K562 (cell line): ENCODE data around the gene PLAAT5. TPM values are rescaled to one million over a fixed set of nuclear protein-coding genes. Genes with fewer than 3 reads are reported as not detected.
A peak's percentile ranks its signal among the peaks of the same experiment; 100 is the strongest.

Source experiments
- DMBX1 ChIP-seq: fragments of 250-450 bp; sonication (Bioruptor Pico); IDR thresholded peaks from 2 replicates; pipeline ENCODE4 v1.8.0; 2022; ENCODE audit warnings: inconsistent platforms, mild to moderate bottlenecking, moderate library complexity, borderline replicate concordance
- GABPB1 ChIP-seq: sonication (generic); formaldehyde crosslinking; IDR thresholded peaks from 2 replicates; pipeline ENCODE4 v1.8.0; 2022; ENCODE audit warnings: mild to moderate bottlenecking, missing genetic modification reagents
- HNRNPL ChIP-seq: fragments of 200-400 bp; formaldehyde crosslinking; IDR thresholded peaks from 2 replicates; pipeline ENCODE4 v1.6.1; 2017; ENCODE audit warnings: low read depth, mild to moderate bottlenecking, low read length
- KLF6 ChIP-seq: fragments of 250-450 bp; sonication (Bioruptor Pico); IDR thresholded peaks from 2 replicates; pipeline ENCODE4 v1.4.0; 2020; ENCODE audit warnings: mild to moderate bottlenecking, moderate library complexity, borderline replicate concordance
- MBD2 ChIP-seq: sonication (generic); IDR thresholded peaks from 2 replicates; pipeline ENCODE4 v1.6.1; 2016; ENCODE audit warnings: low read depth, borderline replicate concordance
- PHF20 ChIP-seq: fragments of 450-650 bp; IDR thresholded peaks from 2 replicates; pipeline ENCODE4 v1.6.1; 2018; ENCODE audit not compliant: partially characterized antibody
- POLR2AphosphoS2 ChIP-seq: IDR thresholded peaks from 2 replicates; pipeline ENCODE4 v1.6.1; 2012; ENCODE audit warnings: low read length, improper control_type of control experiment
- PTRF ChIP-seq: fragments of 450-650 bp; IDR thresholded peaks from 2 replicates; pipeline ENCODE4 v1.6.1; 2016; ENCODE audit warnings: mild to moderate bottlenecking, missing genetic modification characterization, missing compliant biosample characterization
- SRSF7 ChIP-seq: fragments of 200-400 bp; formaldehyde crosslinking; optimal IDR thresholded peaks from 2 replicates; pipeline ENCODE3; 2017; ENCODE audit warnings: mild to moderate bottlenecking, low read depth, low read length
- STAG1 ChIP-seq: sonication (generic); formaldehyde crosslinking; IDR thresholded peaks from 2 replicates; pipeline ENCODE4 v1.5.0; 2020; ENCODE audit warnings: missing genetic modification reagents, borderline replicate concordance
- TCF3 ChIP-seq: sonication (generic); formaldehyde crosslinking; IDR thresholded peaks from 2 replicates; pipeline ENCODE4 v1.4.0; 2020; ENCODE audit warnings: mild to moderate bottlenecking, missing genetic modification reagents
- ZNF12 ChIP-seq: sonication (generic); formaldehyde crosslinking; IDR thresholded peaks from 2 replicates; pipeline ENCODE4 v1.4.0; 2020; ENCODE audit warnings: mild to moderate bottlenecking, missing genetic modification reagents
- ZNF778 ChIP-seq: fragments of 450-650 bp; formaldehyde crosslinking; IDR thresholded peaks from 2 replicates; pipeline ENCODE4 v1.4.0; 2020; ENCODE audit warnings: mild to moderate bottlenecking, moderate library complexity
- polyA plus RNA-seq, 8 experiments: library from polyadenylated mRNA; depleted of rRNA in 4 of 8; stranded (reverse) in 5 of 8; unstranded in 3 of 8; fragments of >200 nt; fragmentation: Nextera tagmentation in 2 of 8; fragmentation: Illumina TruSeq in 1 of 8; extraction: Ambion mirVana in 2 of 8; extraction: Trizol in 1 of 8; gene quantifications; 2 replicates each; pipeline versions ENCODE4 v1.2.1 to v1.2.3, GENCODE V29; 2011 to 2014; ENCODE audit warnings: inconsistent platforms in 1 of 8, missing spikeins in 1 of 8
- total RNA-seq, 7 experiments: library from RNA; depleted of rRNA in 6 of 7; stranded (reverse); fragments of >200 nt in 6 of 7; fragmentation: Illumina TruSeq in 2 of 7; extraction: Trizol in 2 of 7; gene quantifications; 2 replicates each; pipeline versions ENCODE4 v1.2.1 to v1.2.3, GENCODE V29; 2011 to 2021; ENCODE audit warnings: low replicate concordance in 1 of 7
- TF ChIP-seq, protein P1 (sequence below): fragments of 150-350 bp; conservative IDR thresholded peaks from 2 replicates; pipeline ENCODE4 v1.6.1; 2014; ENCODE audit warnings: low read length
- TF ChIP-seq, protein P2 (sequence below): sonication (generic); formaldehyde crosslinking; IDR thresholded peaks from 2 replicates; pipeline ENCODE4 v1.8.0; 2023; ENCODE audit warnings: mild to moderate bottlenecking, missing genetic modification reagents
- TF ChIP-seq, protein P3 (sequence below): IDR thresholded peaks from 2 replicates; pipeline ENCODE4 v1.6.1; 2014; ENCODE audit warnings: antibody characterized with exemption
- TF ChIP-seq, protein P4 (sequence below): fragments of 250-450 bp; sonication (Bioruptor Pico); IDR thresholded peaks from 2 replicates; pipeline ENCODE4 v1.8.0; 2021; ENCODE audit warnings: borderline replicate concordance, mild to moderate bottlenecking, moderate library complexity; ENCODE audit not compliant: poor library complexity, severe bottlenecking
- TF ChIP-seq, protein P5 (sequence below): fragments of 250-450 bp; sonication (Bioruptor Pico); IDR thresholded peaks from 2 replicates; pipeline ENCODE4 v1.4.0; 2020; ENCODE audit warnings: borderline replicate concordance

PLAAT5 gene
- total and polyA plus RNA-seq, 9 of the 15 experiments (the other 6 are each of a cell fraction or from before 2014, with no cell fraction given): not detected

DNA sequence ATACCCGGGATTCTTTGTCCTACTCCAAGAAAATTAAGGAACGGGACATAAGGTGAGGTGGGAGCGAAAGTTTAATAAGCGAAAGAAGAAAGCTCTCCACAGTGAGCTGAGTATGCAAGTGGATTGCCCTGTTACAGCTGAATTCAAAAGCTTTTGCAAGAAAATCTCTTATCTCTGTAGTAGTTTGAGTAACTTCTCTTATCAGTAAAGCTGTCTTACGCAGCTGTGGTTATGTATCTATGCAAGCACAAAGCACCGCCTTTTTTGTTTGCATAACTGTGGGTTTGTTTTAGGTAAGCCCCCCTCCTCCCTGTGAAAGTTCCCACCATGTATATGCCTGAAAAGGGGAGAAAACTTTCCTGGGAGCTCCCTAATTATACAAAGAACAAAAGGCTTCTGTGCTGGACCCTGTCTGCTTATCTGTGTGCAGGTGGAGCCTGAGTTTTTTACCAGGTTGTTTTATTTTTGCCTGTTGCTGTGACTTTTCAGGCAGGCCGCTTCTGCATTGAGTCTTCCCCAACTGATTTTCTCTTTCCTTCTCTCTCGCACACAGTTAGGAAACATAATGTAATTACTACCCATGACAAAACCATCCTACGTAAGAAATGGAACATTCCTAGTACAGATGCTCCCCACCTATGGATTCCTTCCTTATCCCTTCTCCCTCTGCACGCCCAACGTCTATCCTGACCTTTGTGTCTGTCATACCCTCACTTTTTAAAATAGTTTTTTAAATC is 837 bp upstream of the PLAAT5 start (continued):
- 0 out of 2 replicates have a peak, but pooled peaks have one; percentile 22 for TF ChIP-seq MBD2
- no peak for TF ChIP-seq GABPB1 (CRISPR knock-in tag)
- TF ChIP-seq, protein P1, sequence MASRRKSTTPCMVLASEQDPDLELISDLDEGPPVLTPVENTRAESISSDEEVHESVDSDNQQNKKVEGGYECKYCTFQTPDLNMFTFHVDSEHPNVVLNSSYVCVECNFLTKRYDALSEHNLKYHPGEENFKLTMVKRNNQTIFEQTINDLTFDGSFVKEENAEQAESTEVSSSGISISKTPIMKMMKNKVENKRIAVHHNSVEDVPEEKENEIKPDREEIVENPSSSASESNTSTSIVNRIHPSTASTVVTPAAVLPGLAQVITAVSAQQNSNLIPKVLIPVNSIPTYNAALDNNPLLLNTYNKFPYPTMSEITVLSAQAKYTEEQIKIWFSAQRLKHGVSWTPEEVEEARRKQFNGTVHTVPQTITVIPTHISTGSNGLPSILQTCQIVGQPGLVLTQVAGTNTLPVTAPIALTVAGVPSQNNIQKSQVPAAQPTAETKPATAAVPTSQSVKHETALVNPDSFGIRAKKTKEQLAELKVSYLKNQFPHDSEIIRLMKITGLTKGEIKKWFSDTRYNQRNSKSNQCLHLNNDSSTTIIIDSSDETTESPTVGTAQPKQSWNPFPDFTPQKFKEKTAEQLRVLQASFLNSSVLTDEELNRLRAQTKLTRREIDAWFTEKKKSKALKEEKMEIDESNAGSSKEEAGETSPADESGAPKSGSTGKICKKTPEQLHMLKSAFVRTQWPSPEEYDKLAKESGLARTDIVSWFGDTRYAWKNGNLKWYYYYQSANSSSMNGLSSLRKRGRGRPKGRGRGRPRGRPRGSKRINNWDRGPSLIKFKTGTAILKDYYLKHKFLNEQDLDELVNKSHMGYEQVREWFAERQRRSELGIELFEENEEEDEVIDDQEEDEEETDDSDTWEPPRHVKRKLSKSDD: no peak
- TF ChIP-seq POLR2AphosphoS2: no peak
- TF ChIP-seq ZNF778 (CRISPR knock-in tag): no peak
- TF ChIP-seq KLF6 (CRISPR knock-in tag): no peak
- no peak for TF ChIP-seq HNRNPL
- TF ChIP-seq DMBX1: no peak
- no peak for TF ChIP-seq PTRF (tag)
- TF ChIP-seq, protein P2, sequence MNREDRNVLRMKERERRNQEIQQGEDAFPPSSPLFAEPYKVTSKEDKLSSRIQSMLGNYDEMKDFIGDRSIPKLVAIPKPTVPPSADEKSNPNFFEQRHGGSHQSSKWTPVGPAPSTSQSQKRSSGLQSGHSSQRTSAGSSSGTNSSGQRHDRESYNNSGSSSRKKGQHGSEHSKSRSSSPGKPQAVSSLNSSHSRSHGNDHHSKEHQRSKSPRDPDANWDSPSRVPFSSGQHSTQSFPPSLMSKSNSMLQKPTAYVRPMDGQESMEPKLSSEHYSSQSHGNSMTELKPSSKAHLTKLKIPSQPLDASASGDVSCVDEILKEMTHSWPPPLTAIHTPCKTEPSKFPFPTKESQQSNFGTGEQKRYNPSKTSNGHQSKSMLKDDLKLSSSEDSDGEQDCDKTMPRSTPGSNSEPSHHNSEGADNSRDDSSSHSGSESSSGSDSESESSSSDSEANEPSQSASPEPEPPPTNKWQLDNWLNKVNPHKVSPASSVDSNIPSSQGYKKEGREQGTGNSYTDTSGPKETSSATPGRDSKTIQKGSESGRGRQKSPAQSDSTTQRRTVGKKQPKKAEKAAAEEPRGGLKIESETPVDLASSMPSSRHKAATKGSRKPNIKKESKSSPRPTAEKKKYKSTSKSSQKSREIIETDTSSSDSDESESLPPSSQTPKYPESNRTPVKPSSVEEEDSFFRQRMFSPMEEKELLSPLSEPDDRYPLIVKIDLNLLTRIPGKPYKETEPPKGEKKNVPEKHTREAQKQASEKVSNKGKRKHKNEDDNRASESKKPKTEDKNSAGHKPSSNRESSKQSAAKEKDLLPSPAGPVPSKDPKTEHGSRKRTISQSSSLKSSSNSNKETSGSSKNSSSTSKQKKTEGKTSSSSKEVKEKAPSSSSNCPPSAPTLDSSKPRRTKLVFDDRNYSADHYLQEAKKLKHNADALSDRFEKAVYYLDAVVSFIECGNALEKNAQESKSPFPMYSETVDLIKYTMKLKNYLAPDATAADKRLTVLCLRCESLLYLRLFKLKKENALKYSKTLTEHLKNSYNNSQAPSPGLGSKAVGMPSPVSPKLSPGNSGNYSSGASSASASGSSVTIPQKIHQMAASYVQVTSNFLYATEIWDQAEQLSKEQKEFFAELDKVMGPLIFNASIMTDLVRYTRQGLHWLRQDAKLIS (CRISPR knock-in tag): peak; percentile 54; the same call in 1 of the 2 replicates
- TF ChIP-seq TCF3 (CRISPR knock-in tag): peak; percentile 71
- TF ChIP-seq STAG1 (CRISPR knock-in tag): no peak
- TF ChIP-seq ZNF12 (CRISPR knock-in tag): no peak
- TF ChIP-seq, protein P3, sequence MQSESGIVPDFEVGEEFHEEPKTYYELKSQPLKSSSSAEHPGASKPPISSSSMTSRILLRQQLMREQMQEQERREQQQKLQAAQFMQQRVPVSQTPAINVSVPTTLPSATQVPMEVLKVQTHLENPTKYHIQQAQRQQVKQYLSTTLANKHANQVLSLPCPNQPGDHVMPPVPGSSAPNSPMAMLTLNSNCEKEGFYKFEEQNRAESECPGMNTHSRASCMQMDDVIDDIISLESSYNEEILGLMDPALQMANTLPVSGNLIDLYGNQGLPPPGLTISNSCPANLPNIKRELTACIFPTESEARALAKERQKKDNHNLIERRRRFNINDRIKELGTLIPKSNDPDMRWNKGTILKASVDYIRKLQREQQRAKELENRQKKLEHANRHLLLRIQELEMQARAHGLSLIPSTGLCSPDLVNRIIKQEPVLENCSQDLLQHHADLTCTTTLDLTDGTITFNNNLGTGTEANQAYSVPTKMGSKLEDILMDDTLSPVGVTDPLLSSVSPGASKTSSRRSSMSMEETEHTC: no peak
- TF ChIP-seq SRSF7: no peak
- no peak for TF ChIP-seq PHF20
- TF ChIP-seq, protein P4, sequence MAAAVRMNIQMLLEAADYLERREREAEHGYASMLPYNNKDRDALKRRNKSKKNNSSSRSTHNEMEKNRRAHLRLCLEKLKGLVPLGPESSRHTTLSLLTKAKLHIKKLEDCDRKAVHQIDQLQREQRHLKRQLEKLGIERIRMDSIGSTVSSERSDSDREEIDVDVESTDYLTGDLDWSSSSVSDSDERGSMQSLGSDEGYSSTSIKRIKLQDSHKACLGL: no peak
- TF ChIP-seq, protein P5, sequence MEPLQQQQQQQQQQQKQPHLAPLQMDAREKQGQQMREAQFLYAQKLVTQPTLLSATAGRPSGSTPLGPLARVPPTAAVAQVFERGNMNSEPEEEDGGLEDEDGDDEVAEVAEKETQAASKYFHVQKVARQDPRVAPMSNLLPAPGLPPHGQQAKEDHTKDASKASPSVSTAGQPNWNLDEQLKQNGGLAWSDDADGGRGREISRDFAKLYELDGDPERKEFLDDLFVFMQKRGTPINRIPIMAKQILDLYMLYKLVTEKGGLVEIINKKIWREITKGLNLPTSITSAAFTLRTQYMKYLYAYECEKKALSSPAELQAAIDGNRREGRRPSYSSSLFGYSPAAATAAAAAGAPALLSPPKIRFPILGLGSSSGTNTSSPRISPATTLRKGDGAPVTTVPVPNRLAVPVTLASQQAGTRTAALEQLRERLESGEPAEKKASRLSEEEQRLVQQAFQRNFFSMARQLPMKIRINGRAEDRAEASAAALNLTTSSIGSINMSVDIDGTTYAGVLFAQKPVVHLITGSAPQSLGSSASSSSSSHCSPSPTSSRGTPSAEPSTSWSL (CRISPR knock-in tag): no peak
